B cell (primary cell): ENCODE measurements around the gene PNPO. TPM values are rescaled to one million over a fixed set of nuclear protein-coding genes. Genes with fewer than 3 reads are reported as not detected.

Experiments used
- ATAC-seq: fragments of 200-7000 bp; cut with Tn5 transposase; one replicate; pipeline ENCODE4 v1.10.0; 2021; ENCODE audit warnings: low read depth, mild to moderate bottlenecking, moderate number of reproducible peaks, moderate library complexity
- CTCF ChIA-PET: fragments of 350-600 bp; sonication (Branson Sonifier 250); formaldehyde crosslinking; loops from one replicate; lab custom pipeline; 2021; ENCODE audit warnings: antibody characterized with exemption, inconsistent platforms; lab: Charles Lee
- POLR2A ChIA-PET: fragments of 350-600 bp; sonication (Branson Sonifier 250); formaldehyde crosslinking; loops from one replicate; lab custom pipeline; 2021; ENCODE audit warnings: antibody characterized with exemption; lab: Charles Lee
- DNase-seq: peaks from one replicate; pipeline ENCODE4 v3.0.0; 2013
- H2AFZ ChIP-seq: 2 replicates; pipeline ENCODE4 v1.6.1; 2012; ENCODE audit warnings: mild to moderate bottlenecking, low read depth, low read length; ENCODE audit not compliant: insufficient read depth, poor library complexity, severe bottlenecking
- H3K27ac ChIP-seq, 2 donors: 1 replicate in 1 of 2; 2 replicates in 1 of 2; pipeline ENCODE4 v1.5.1; 2012 to 2013; ENCODE audit warnings: low read length in 2 of 2, mild to moderate bottlenecking in 2 of 2, moderate library complexity in 1 of 2
- H3K27me3 ChIP-seq, 4 experiments: fragments of 200-600 bp in 1 of 4; sonication (generic) in 1 of 4; replicated peaks in 1 of 4; 1 replicate in 2 of 4; 2 replicates in 2 of 4; pipeline versions ENCODE4 v1.6.1 to v1.7.0; 2013 to 2016; ENCODE audit warnings: low read length in 3 of 4, mild to moderate bottlenecking in 2 of 4, mixed read lengths in 1 of 4, moderate library complexity in 1 of 4; ENCODE audit not compliant: insufficient read depth in 4 of 4, control insufficient read depth in 3 of 4; ENCODE audit errors: control extremely low read depth in 1 of 4
- H3K36me3 ChIP-seq, 2 experiments: replicated peaks in 1 of 2; 1 replicate in 1 of 2; 2 replicates in 1 of 2; pipeline versions ENCODE4 v1.6.1 to v1.7.1; 2013; ENCODE audit warnings: low read length in 1 of 2; ENCODE audit not compliant: insufficient read depth in 2 of 2, control insufficient read depth in 1 of 2; ENCODE audit errors: control extremely low read depth in 1 of 2, extremely low read depth in 1 of 2
- H3K4me1 ChIP-seq, 2 donors: fragments of 200-600 bp in 1 of 2; sonication (generic) in 1 of 2; 1 replicate in 1 of 2; 2 replicates in 1 of 2; pipeline versions ENCODE4 v1.5.1 to v1.6.1; 2013 to 2017; ENCODE audit warnings: low read length in 2 of 2; ENCODE audit not compliant: control insufficient read depth in 2 of 2, insufficient read depth in 2 of 2
- H3K4me2 ChIP-seq: replicated peaks from 2 replicates; pipeline ENCODE3; 2012; ENCODE audit warnings: mild to moderate bottlenecking, low read depth, low read length; ENCODE audit not compliant: poor library complexity, severe bottlenecking
- H3K4me3 ChIP-seq, 5 experiments: fragments of 200-600 bp in 1 of 5; sonication (generic) in 1 of 5; 1 replicate in 3 of 5; 2 replicates in 2 of 5; pipeline versions ENCODE4 v1.5.1 to v1.7.0; 2011 to 2016; ENCODE audit warnings: low read length in 4 of 5, mild to moderate bottlenecking in 4 of 5, low read depth in 2 of 5, control low read depth in 1 of 5, moderate library complexity in 1 of 5; ENCODE audit not compliant: insufficient read depth in 1 of 5; ENCODE audit errors: control extremely low read depth in 1 of 5, extremely low read depth in 1 of 5
- H3K79me2 ChIP-seq: fragments of 200-600 bp; sonication (generic); one replicate; pipeline ENCODE4 v1.6.0; 2016; ENCODE audit warnings: low read length; ENCODE audit not compliant: control insufficient read depth, insufficient read depth
- H3K9ac ChIP-seq: fragments of 200-600 bp; sonication (generic); 2 replicates; pipeline ENCODE4 v1.6.1; 2017; ENCODE audit warnings: mild to moderate bottlenecking, low read length, moderate library complexity
- H3K9me3 ChIP-seq, 3 donors: one replicate each; pipeline versions ENCODE4 v1.6.1 to v1.7.1; 2013; ENCODE audit warnings: low read length in 2 of 3; ENCODE audit not compliant: control insufficient read depth in 2 of 3, insufficient read depth in 1 of 3; ENCODE audit errors: control extremely low read depth in 1 of 3
- H4K20me1 ChIP-seq: 2 replicates; pipeline ENCODE4 v1.6.0; 2012; ENCODE audit warnings: mild to moderate bottlenecking, low read length; ENCODE audit not compliant: insufficient read depth, control insufficient read depth, poor library complexity, severe bottlenecking
- H3K27ac Mint-ChIP-seq: one replicate; pipeline ENCODE4 v1.8.0; 2021; ENCODE audit warnings: mixed read lengths
- H3K27me3 Mint-ChIP-seq: one replicate; pipeline ENCODE4 v1.8.0; 2021; ENCODE audit warnings: mixed read lengths
- H3K4me1 Mint-ChIP-seq: one replicate; pipeline ENCODE4 v1.8.0; 2021; ENCODE audit warnings: mixed read lengths
- H3K4me3 Mint-ChIP-seq: one replicate; pipeline ENCODE4 v1.8.0; 2021; ENCODE audit warnings: mixed read lengths
- H3K9me3 Mint-ChIP-seq: one replicate; pipeline ENCODE4 v1.8.0; 2022; ENCODE audit warnings: mixed read lengths; ENCODE audit not compliant: insufficient read depth
- CTCF ChIP-seq: fragments of 200-600 bp; IDR thresholded peaks from one replicate; pipeline ENCODE4 v1.8.0; 2022; ENCODE audit warnings: antibody characterized with exemption, mild to moderate bottlenecking
- EZH2 ChIP-seq: IDR thresholded peaks from 2 replicates; pipeline ENCODE4 v1.6.1; 2012; ENCODE audit warnings: borderline replicate concordance, low read depth, mild to moderate bottlenecking, moderate library complexity, low read length; ENCODE audit not compliant: insufficient read depth, poor library complexity, severe bottlenecking
- WGBS: methylation state at CpG from one replicate; pipeline ENCODE4 v1.1.5; 2013; ENCODE audit warnings: missing lambda C conversion rate; ENCODE audit not compliant: insufficient coverage; 5-methylcytosine and 5-hydroxymethylcytosine counted together
- intact Hi-C: fragments of 100-400 bp; cut with micrococcal nuclease; formaldehyde crosslinking; loops from one replicate; pipeline ENCODE4 v1.10.0; 2022
- polyA plus RNA-seq: library from polyadenylated mRNA; depleted of rRNA; stranded (reverse); fragments of >200 nt; gene quantifications from 2 replicates; pipeline ENCODE4 v1.2.3, GENCODE V29; 2012
- total RNA-seq, 2 donors: library from RNA; stranded (reverse); fragments of 120-200 nt in 1 of 2; gene quantifications; 1 replicate in 1 of 2; 2 replicates in 1 of 2; pipeline versions ENCODE4 v1.2.3 to v1.2.4, GENCODE V29; 2013 to 2022

Gene PNPO
- total and polyA plus RNA-seq, 2 donors (not counting 1 experiment from before 2014, with no cell fraction given) = 8.0 to 14.7 TPM

- Histone ChIP-seq H3K27ac (no peak overlapping the region), H3K9ac (no peak overlapping the region), H3K4me1 (no peaks in the 10 kb centered on the region), H3K79me2 (no peaks in the 10 kb centered on the region), H3K4me2 (no peak overlapping the region), H3K9me3 (no peaks in the 10 kb centered on the region), H4K20me1 (no peaks in the 10 kb centered on the region), H3K4me3 (no peak overlapping the region), H3K27me3 (no peaks in the 10 kb centered on the region), H2AFZ (no peak overlapping the region), H3K36me3 (no peaks in the 10 kb centered on the region)
- WGBS = 92% methylated on average over 5 of the region's 7 CpGs
- intact Hi-C loops = no loop called here
- Mint-ChIP-seq H3K9me3 (no peaks in the 10 kb centered on the region), H3K4me3 (no peak overlapping the region), H3K4me1 (no peaks in the 10 kb centered on the region), H3K27me3 (no peaks in the 10 kb centered on the region), H3K27ac (no peak overlapping the region)
- ATAC-seq (no peak), DNase-seq (no peak)
- ChIA-PET CTCF (interaction anchor here (0.6 to 2.1 kb wide), 4 partner anchors 9 to 13 kb away, joined by 3 to 9 read pairs (median 6); partner anchors contain the start of gene PNPO), POLR2A (interaction anchor here (1.7 kb wide), 1 partner anchor 15 kb away, joined by 4 read pairs; the partner anchor contains the start of gene CDK5RAP3)
- TF ChIP-seq EZH2 = no peak
- TF ChIP-seq CTCF = no peak
These were observed 14.4 kb downstream of the PNPO start for GRCh38 chr17:47955497-47956461.
